HG03097 (cell line): ENCODE measurements around the gene SIVA1.
A peak's percentile ranks its signal among the peaks of the same experiment; 100 is the strongest.

Experiments
- ATAC-seq: cut with Tn5 transposase; IDR thresholded peaks from one replicate; pipeline ENCODE4 v1.9.1; 2021; ENCODE audit not compliant: unreplicated experiment, low FRiP score

SIVA1 gene

DNA sequence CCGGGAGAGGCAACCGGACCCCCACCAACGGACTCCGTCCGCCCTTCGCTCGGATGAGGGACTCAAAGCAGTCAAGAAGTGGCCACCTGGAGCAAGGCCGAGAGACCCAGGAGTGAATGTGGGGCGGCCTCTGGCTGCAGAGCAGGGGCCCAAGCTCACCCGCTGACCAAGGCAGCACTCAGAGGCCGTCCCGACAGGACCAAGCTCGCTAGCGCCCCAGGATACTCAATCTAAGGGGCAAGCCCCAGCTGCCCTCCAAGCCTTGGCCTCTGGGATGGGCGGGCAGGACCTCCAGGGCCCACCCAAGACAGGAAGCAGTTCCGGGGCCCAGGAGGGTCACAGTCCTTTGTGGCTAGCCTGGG, 41.7 kb downstream of the SIVA1 start:
- no peak for ATAC-seq

DNA sequence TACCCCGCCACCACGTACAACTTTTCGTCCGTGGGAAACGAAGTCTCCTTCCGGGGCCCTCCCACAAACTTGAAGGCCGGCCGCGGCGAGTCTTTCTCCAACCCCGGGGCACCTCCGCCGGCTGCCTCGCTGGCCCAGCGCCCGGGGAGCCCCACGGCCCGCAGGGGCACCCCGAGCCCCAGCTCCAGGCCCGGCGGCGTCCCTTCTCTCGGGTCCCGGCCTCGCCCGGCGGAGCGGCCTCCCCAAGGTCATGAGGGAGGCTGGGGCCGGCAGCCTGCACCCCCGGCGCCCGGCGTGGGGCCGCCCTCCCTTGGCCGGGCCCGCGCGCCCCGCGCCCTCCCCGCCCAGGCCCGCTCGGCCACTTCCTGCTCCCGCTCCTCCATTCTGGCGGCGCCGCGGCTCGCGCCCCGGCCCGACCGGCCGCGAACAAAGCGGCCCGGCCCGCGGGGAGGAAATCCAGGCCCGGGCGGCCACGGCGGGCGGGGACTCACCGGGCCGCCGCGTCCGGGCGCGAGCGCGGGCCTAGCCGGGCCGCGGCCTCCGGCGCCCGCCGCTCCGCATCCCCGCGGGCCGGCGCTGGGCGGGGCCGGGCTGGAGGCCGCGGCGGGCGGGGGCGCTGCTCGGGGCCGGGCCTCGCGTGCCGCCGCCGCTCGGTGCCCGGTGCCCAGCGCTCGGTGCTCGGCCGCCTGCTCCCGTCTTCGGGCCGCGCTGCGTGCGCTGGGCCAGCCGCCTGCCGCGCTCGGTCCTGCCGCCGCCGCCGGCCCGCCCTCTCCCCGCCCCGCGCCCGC, 42.2 kb downstream of the SIVA1 start, which contains the start of gene AKT1:
Gene AKT1, minus strand, starts transcription at position 756 of the 788 bp plus-strand sequence. CDS start 3,105 bp downstream, outside the sequence.
- peak; percentile 40 for ATAC-seq

DNA sequence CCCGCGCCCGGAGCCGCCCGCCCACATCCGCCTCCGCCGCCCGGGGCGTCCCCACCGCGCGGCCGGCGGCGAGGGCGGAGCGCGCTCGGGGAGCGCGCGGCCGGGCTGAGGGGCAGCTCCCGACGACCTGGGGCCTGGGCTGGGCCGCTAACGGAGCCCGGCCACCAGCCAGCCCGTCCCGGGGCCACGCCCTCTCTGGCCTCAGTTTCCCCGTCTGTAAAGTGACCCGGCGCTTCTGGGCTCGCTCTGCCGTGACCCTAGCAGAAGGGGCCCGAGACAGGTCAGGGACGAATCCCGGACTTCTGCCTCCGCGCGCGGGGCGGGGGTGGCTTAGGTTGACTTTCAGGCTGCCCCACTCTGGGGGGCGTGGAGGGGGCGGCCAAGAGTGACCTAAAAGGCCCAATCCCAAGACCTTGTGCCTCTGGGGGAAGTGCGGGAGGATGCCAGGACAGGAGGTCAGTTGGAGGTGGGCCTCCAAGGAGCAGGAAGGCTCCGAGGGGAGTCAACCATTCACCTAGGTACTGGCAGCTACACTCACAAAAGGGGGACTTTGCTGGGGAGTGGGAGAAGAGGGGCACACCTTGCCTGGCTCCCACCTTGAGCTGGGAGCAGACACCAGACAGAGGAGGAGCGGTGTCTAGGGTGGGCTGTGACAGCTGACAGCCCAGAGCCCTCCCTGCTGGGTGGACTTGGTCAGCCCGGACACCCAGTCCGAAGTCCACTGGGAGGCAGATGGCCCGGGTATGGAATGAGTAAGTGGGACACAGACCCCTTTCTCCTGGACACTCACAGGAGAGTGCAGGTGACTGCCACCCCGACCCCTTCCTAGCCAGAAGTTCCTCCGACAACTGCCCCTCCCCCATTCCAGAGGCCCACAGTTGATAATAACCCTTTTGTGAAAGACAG, 43.1 kb downstream of the SIVA1 start:
- peak; percentile 16 for ATAC-seq

DNA sequence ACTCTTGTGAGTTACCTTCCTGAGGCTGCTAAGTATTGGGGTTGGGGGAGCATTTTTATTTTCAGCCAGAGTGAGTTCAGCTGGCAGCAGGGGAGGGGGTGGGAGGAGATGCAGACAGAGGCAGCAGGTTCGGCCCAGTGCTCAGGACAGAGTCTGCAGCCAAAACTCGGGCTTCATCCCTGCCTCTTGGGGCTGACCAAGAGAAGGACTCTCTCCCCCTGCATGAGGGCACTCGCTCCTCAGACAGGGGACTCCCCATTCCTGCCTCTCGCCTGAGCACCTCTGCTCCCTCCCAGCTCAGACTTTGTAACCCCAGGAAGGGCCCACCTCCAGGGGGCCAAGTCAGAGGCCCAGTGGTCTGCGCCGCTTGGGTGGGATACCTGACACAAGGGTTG, 43.7 kb downstream of the SIVA1 start:
- ATAC-seq: no peak

DNA sequence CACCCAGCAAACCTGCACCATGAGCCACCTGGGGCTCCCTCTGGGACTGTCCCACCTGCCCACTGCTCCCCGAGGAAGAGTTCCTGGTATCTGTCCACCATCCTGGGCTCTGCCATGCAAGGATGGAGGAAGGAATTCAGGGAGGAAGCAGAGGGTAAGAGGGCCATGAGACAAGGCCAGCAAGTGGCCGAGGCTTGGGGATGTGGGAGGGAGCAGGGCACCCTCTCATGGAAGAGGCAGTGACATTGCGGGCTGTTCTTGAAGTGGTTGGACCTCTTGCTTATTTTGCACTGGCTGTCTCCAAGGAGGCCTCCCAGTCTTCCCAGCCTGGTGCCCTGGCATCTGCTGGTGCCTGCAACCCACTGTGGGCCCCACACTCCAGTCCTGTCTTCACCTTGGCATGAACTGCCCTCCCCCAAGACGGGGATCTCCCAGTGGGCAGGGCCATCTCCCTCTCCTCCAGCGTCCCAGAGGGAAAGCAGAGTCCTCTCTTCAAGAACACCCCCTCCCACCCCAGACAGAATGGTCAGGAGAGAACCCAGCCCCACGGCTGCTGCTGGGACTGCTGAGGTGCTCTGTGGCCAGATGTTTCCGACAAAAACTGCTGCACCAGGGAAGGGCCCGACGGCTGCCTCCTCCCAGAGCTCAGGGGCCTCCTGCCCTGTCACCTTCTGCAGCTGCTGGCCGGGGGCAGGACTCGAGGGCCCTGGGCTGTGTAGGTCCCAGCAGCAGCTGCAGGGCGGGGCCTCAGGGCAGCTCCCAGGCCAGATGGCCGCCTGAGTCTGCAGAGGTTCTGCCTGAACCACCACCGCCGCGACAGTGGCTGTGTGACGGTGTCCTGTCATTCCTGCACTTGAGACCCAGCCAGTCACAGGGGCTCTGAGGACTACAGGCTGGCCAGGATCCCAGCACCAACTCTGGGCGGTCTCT, 44.4 kb downstream of the SIVA1 start:
- no peak for ATAC-seq

DNA sequence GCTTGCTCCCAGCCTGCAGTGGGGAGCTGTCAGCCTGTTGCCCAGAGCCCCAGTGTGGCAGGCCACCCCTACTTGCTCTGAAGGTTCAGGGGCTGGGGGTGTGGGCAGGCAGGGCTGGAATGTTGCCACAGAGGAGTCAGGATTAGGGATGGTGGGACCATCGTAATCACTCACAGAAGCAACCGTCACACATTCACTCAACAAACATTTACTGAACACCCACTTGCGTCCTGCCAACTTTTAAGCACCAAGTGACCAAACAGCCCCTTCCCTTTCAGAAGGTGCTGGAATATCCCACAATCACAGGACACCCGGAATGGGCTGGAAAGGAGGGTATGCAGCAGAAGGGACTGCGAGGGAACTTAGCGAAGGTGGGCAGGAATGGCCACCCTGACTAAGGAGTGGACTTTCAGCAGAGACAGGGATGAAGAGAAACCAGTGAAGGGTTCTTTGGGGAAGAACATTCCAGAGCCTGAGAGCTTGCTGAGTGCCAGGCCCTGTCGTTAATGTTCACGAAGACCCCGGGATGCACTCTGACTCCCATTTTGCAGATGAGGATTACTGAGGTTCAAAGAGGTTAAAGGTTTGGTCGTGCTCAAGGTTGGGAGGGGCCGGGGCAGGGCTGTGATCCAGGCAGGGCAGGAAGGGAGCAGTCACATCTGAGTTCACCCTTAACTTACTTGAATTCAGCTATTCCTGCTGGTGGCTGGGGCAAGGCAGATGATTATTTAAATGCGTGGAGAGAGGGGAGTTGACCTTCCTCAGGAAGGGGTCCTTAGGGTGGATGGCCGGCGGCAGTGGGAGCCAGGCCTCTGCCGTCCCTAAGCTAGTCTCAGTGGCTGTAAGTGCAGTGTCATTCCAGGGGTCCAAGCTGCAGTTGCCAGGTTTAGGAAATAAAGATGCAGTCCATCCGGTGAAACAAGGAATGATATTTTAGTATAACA, 45.6 kb downstream of the SIVA1 start:
- ATAC-seq: no peak

DNA sequence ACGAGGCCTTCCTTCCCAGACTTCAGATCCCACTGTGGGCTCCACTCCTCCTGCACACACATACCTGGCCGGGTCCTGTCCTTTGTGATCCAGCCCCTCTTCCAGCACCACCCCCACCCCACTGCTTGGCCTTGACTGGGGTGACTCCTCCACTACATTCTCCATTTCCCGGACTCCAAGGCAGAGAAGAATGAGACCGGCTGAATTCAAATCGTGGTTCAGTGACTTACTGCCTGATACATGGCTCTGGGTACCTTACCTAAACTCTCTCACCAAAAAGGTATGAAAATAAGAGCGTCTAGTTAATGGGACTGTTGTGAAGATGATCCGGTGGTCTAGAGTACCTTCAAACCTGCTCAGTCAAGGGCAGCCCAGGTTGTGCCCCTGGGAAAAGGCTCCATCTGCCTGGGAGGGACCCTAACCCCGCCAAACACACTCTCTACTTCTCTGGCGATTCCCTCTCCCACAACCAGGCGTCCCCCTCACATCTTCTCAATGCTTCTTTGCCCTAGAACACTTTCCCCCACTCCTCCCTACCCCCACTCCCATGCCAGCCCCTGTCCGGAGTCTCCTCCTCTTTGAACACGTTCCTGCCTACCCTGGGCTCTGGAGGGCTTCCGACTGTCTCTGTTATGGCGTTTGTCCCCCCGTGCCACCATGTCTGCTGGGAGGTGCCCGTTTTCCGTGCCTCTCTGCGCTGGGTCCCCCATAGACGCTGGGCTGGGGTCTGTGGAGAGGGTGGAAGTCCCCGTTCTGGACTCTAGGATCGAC, 46.5 kb downstream of the SIVA1 start:
- ATAC-seq: no peak

DNA sequence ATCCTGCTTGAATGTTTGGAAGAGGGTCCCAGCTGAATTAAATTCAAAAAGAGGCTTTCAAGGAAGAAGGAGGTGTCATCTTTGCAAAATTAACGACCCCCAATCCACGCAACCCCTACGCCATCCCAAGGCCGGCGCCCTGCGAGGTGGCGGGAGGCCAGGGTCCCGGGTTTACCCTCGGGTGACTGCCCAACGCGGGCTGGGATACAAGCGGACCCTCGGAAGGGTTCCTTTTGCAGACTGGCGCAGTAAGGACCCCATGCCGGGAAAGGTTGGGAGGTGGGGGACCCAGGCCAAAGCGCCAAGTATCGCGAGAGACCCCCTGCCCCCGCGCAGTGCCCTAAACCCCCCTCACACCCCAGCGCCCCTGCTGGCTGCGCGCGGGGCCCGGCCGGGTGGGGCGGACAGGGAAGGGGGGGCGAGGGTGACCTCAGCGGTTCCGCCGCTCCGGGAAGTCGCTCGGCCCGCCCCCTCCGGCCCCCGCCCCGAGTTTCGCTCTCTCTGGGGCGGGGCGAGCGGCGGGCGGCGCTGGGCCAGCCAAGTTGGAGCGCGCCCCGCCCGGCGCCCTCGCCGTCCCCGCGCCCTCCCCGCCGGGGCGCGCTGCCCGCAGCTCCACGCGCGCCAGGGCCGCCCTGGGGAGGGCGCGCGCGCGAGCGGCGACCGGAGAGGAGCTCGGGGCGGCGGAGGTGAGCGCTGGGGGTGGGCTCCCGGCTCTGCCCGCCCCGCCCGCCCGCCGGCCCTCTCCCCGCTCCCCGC, 47.2 kb downstream of the SIVA1 start:
- ATAC-seq: no peak

DNA sequence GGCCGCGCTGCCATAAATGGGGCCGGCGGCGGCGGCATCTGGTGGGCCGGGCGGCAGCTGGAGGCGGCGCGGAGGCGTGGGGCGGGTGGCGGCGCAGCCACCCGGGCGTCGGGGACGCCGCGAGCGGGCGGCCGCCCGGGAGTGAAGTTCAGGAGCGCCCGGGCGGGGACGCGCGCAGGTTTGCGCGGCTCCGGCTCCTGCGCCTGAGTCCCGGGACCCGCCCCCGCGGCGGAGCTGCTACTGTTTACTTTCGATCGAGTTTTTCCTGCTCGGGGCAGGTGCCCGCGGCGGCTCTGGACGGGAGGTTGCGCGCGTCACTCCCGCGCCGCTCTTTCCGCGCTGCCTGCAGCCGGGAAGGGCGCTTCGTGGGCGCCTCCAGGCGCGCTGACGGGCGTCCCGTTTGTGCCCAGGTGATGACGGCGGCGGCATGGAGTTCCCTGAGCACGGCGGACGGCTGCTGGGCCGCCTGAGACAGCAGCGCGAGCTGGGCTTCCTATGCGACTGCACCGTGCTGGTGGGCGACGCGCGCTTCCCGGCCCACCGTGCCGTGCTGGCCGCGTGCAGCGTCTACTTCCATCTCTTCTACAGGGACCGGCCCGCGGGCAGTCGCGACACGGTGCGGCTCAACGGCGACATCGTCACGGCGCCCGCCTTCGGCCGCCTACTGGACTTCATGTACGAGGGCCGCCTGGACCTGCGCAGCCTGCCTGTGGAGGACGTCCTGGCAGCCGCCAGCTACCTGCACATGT, 48.0 kb downstream of the SIVA1 start, which contains the start of gene ZBTB42:
Gene ZBTB42, plus strand, starts transcription at position 331 of the 749 bp plus-strand sequence. Its CDS starts 97 bp downstream, at position 428.
- ATAC-seq: no peak

DNA sequence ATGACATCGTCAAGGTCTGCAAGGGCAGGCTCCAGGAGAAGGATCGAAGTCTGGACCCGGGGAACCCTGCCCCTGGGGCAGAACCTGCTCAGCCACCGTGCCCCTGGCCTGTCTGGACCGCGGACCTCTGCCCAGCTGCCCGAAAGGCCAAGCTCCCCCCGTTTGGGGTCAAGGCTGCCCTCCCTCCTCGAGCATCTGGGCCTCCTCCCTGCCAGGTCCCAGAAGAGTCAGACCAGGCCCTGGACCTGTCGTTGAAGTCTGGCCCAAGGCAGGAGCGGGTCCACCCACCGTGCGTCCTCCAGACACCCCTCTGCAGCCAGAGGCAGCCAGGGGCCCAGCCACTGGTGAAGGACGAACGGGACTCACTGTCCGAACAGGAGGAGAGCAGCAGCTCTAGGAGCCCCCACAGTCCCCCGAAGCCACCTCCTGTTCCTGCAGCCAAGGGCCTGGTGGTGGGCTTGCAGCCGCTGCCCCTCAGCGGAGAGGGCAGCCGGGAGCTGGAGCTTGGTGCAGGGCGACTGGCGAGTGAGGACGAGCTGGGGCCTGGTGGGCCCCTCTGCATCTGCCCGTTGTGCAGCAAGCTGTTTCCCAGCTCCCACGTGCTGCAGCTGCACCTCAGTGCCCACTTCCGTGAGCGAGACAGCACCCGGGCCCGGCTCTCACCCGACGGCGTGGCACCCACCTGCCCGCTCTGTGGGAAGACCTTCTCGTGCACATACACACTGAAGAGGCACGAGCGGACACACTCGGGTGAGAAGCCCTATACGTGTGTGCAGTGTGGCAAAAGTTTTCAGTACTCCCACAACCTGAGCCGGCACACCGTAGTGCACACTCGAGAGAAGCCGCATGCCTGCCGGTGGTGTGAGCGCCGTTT, 48.8 kb downstream of the SIVA1 start:
- ATAC-seq: no peak

DNA sequence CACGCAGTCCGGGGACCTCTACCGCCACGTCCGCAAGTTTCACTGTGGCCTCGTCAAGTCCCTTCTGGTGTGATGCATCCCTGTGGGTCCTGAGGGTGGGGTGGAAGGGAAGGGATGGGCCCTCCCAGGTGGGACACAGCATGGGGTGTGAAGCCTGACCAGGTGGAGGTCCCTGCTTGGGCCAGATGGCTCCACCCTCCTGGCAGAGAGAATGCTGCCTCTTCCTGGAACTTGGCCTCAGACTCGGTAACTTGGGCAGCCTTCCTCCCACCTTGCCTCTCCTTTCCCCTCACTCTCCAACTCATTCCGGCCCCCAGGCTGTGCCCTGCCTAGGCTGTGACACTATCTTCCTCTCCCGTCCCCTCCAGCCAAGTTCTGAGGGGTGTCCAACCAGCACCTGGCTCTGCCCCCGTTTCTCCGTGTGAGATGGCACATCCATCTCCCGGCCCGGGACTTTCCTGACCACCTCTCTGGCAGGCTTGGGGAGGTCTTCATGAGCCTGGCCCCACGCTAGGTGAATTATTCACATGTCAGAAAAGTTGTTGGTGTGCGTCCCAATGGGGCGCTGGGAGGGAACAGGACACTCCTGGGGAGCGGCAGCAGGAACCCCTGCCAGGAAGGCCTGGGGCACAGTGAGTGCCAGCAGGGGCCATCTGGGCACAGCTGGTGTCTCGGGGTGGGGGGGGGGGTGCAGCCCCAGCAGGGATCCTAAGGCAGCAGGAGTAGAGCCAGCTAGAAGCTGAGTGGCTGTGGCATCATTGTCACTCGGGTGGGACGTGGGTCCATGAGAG, 49.6 kb downstream of the SIVA1 start:
- no peak for ATAC-seq

DNA sequence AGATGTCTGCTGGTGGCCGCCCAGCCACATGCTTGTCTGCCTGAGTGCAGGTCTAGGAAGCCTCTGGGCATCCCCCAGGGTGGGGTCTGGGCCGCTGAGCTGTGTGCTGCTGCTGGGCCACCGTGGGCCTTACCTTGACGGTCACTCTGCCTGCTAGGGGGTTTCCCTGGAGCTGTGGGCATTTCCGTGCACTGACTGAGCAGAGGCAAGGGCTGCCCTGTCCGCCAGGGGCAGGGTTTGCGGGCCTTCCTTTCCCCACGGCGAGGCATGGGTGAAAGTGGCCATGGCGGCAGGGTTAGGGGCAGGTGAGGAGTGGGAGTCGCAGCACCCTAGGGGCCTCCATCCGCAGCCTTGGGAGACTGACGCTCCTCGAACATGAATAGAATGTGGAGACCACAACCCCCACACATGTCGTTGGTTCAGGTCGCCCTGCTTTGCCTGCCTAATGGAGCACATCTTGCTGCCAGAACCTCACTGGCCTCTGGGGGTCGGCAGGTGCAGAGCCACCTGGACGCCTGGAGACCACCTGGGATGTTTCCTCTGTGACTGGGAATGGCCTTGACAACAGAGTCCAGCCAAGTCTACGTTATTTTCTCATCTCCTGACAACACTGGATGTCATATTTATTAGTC, 50.4 kb downstream of the SIVA1 start:
- no peak for ATAC-seq

DNA sequence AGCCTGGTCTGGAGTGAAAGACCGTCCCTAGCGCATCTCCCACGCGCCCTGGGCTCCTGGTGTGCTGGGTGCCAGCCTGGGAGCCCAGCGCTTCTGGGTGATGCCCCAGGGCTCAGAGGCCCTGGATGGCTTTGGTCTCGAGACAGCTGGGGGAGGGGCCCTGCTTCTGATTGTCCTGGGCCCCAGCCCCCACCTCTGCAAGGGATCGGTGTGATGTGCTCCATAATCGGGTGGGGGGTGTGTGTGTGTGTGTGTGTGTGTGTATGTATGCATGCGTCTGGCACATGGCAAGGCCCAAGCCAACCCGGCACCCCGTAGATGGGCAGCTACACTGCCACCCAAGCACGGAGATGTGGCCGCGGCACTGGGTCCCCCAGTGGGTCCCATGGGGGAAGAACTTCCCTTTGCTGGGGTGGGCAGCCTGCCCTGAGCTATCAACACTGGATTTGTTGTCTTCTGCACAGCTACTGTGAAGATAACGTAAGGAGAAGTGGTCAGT, 51.0 kb downstream of the SIVA1 start:
- no peak for ATAC-seq

DNA sequence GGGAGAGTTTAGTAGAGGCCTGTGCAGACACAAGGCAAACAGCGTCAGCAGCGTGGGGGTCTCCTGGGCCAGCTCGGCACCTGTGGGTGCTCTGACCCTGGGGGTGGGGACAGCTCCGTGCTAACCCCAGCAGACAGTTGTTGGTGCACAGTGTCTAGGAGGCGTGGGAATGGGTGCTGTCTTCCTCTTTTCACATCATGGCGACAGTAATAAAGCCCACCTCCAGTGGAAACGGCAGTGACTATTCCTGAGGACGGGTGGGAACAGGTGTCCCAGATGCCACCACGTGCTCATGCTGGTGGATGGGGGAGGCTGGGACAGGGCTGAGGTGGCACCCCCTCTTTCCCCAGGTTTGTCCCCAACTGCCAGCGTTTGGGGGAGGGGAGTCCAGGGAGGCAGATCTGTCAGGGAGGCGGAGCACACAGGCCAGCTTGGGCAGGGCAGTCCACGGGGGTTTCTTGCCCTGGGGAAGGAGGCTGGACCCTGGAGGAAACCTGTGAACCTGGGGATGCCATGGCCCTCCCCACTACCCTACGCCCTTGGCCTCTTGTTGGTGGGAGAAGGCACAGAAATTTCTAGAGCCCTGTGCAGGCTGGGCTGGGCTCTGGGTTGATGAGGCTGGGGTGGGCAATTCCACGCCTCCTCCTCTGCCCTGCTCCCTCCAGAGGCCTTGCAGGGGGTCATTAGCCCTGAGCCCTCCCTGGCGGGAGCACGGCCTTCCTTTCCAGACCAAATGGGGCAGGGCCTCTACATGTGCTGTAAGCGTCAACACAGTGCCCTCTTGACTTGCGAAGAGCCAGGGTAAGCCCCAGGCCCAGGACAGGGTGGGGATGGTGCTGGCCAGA, 51.8 kb downstream of the SIVA1 start:
- ATAC-seq: no peak
